WTC11 (cell line): ENCODE data around the gene C13orf46.

Experiments used
- AR ChIP-seq: fragments of 250-450 bp; sonication (Bioruptor Pico); IDR thresholded peaks from 2 replicates; pipeline ENCODE4 v1.9.0; 2021; ENCODE audit warnings: mild to moderate bottlenecking
- CREB1 ChIP-seq: sonication (generic); formaldehyde crosslinking; IDR thresholded peaks from 2 replicates; pipeline ENCODE4 v1.8.0; 2023; ENCODE audit warnings: mild to moderate bottlenecking, missing genetic modification reagents
- CTCF ChIP-seq: fragments of 200-600 bp; IDR thresholded peaks from 2 replicates; pipeline ENCODE4 v1.8.0; 2022; ENCODE audit warnings: antibody characterized with exemption
- IRF2 ChIP-seq: sonication (generic); formaldehyde crosslinking; IDR thresholded peaks from 2 replicates; pipeline ENCODE4 v1.8.0; 2022; ENCODE audit warnings: low read depth, missing genetic modification reagents, borderline replicate concordance
- NFYB ChIP-seq: sonication (generic); formaldehyde crosslinking; conservative IDR thresholded peaks from 2 replicates; pipeline ENCODE4 v1.8.0; 2022; ENCODE audit warnings: low read depth, missing genetic modification reagents
- NR1H2 ChIP-seq: sonication (generic); formaldehyde crosslinking; IDR thresholded peaks from 2 replicates; pipeline ENCODE4 v1.9.0; 2021; ENCODE audit warnings: mild to moderate bottlenecking, moderate library complexity, missing genetic modification reagents
- SP1 ChIP-seq: sonication (generic); formaldehyde crosslinking; conservative IDR thresholded peaks from 2 replicates; pipeline ENCODE4 v1.8.1; 2022; ENCODE audit warnings: missing genetic modification reagents
- TP53 ChIP-seq: sonication (generic); formaldehyde crosslinking; IDR thresholded peaks from 2 replicates; pipeline ENCODE4 v1.8.1; 2023; ENCODE audit warnings: mild to moderate bottlenecking, missing genetic modification reagents
- TF ChIP-seq, protein P1 (sequence below): sonication (generic); formaldehyde crosslinking; IDR thresholded peaks from 2 replicates; pipeline ENCODE4 v1.8.0; 2022; ENCODE audit warnings: mild to moderate bottlenecking, missing genetic modification reagents

GRCh38 chr13:113952983-113953520 lies 20.8 kb downstream of the C13orf46 start:
- TF ChIP-seq AR (CRISPR knock-in tag), result no peak
- TF ChIP-seq SP1 (CRISPR knock-in tag), result no peak
- TF ChIP-seq NFYB (CRISPR knock-in tag), result no peak
- no peak for TF ChIP-seq CTCF
- TF ChIP-seq, protein P1, sequence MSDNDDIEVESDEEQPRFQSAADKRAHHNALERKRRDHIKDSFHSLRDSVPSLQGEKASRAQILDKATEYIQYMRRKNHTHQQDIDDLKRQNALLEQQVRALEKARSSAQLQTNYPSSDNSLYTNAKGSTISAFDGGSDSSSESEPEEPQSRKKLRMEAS (CRISPR knock-in tag), result no peak
- no peak for TF ChIP-seq CREB1 (CRISPR knock-in tag)
- TF ChIP-seq TP53, result no peak
- no peak for TF ChIP-seq NR1H2
- no peak for TF ChIP-seq IRF2 (CRISPR knock-in tag)
